H4 (cell line): ENCODE results near the gene CAPN9. TPM values are rescaled to one million over a fixed set of nuclear protein-coding genes. Genes with fewer than 3 reads are reported as not detected.

Experiments used
- DNase-seq: peaks from one replicate; pipeline ENCODE4 v3.0.0-alpha.2; 2015; ENCODE audit warnings: low spot score
- total RNA-seq: library from RNA; depleted of rRNA; stranded (reverse); fragments of >200 nt; shearing (Covaris generic); gene quantifications from 2 replicates; pipeline ENCODE4 v1.2.3, GENCODE V29; 2014; rRNA removed

Gene CAPN9
- total RNA-seq, 1 experiment from 2014 or later: 0.50 TPM

DNA sequence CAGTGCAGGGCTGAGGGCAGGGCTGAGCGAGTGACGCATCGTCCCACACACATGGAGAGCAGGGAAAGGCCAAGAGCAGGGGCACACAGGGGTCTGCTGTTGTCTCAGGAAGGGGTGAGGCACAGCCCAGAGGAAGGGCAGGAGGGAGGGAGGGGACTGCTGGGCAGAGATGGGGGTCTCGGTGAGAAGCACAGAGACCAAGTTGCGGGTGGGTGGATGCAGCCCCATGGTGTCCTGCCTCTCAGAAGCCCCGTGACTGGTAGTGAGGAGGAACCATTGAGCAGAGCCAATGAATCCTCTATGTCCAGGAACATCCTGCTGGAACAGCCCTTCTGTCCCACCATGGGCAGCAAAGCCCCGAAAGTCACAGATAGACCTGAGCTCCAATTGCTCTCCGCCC lies 103.4 kb downstream of the CAPN9 start:
- no peak for DNase-seq

- DNase-seq: no peak
Measured at GRCh38 chr1:230851291-230851691, 104.1 kb downstream of the CAPN9 start.

Other genes starting within 250 kb of the CAPN9 start
- gene COG2, start 104.9 kb upstream of the CAPN9 start, total RNA-seq: 31.1 and 32.6 TPM in 2 replicates
- gene AGT, start 33.3 kb upstream of the CAPN9 start, total RNA-seq: 66.1 and 72.7 TPM in 2 replicates
- gene C1orf198, start 121.1 kb downstream of the CAPN9 start, total RNA-seq: 19.0 and 23.4 TPM in 2 replicates
- gene TTC13, start 231.5 kb downstream of the CAPN9 start, total RNA-seq: 8.3 and 11.3 TPM in 2 replicates
- 35.0 and 35.8 TPM in 2 replicates for gene ARV1, start 231.7 kb downstream of the CAPN9 start, total RNA-seq